SK-N-SH (cell line): Measurements from ENCODE around the gene SNED1. TPM values are rescaled to one million over a fixed set of nuclear protein-coding genes. Genes with fewer than 3 reads are reported as not detected.

Experiments
- CTCF ChIA-PET: fragments of 300-600, 350-600 bp; formaldehyde crosslinking; extraction: SDS; loops from one replicate; lab custom pipeline; 2021; lab: Yijun Ruan, JAX
- POLR2A ChIA-PET: fragments of 350-600 bp; sonication (Branson Sonifier 250); formaldehyde crosslinking; extraction: SDS; loops from one replicate; lab custom pipeline; 2020; ENCODE audit warnings: antibody characterized with exemption, inconsistent platforms; lab: Yijun Ruan, JAX
- DNase-seq: peaks from one replicate; pipeline ENCODE4 v3.0.0; 2012
- H2AFZ ChIP-seq: fragments of 200-600 bp; sonication (generic); 2 replicates; pipeline ENCODE4 v1.8.1; 2016; ENCODE audit warnings: antibody characterized with exemption, mild to moderate bottlenecking, low read depth
- H3F3A ChIP-seq: fragments of 200-600 bp; sonication (generic); replicated peaks from 2 replicates; pipeline ENCODE3; 2016; ENCODE audit warnings: antibody characterized with exemption, mild to moderate bottlenecking; ENCODE audit not compliant: insufficient read depth
- H3K27ac ChIP-seq, 2 experiments: fragments of 200-500 bp in 1 of 2; fragments of 200-600 bp in 1 of 2; sonication (Bioruptor generic) in 1 of 2; sonication (generic), shearing (Covaris generic) in 1 of 2; 2 replicates each; pipeline versions ENCODE4 v1.5.1 to v1.6.1; 2014 to 2016; ENCODE audit warnings: low read depth in 2 of 2, inconsistent platforms in 1 of 2, low read length in 1 of 2, mild to moderate bottlenecking in 1 of 2, mixed read lengths in 1 of 2
- H3K27me3 ChIP-seq: fragments of 200-600 bp; sonication (generic), shearing (Covaris generic); 2 replicates; pipeline ENCODE4 v1.6.1; 2016; ENCODE audit warnings: mixed run types; ENCODE audit not compliant: insufficient read depth
- H3K36me3 ChIP-seq, 2 experiments: fragments of 200-500 bp in 1 of 2; fragments of 200-600 bp in 1 of 2; sonication (Bioruptor generic) in 1 of 2; sonication (generic) in 1 of 2; replicated peaks in 1 of 2; 2 replicates each; pipeline versions ENCODE3 to v1.5.1; 2014 to 2016; ENCODE audit warnings: low read length in 1 of 2, mild to moderate bottlenecking in 1 of 2; ENCODE audit not compliant: insufficient read depth in 2 of 2, control insufficient read depth in 1 of 2
- H3K4me1 ChIP-seq, 2 experiments: fragments of 200-500 bp in 1 of 2; fragments of 200-600 bp in 1 of 2; sonication (Bioruptor generic) in 1 of 2; sonication (generic), shearing (Covaris generic) in 1 of 2; 2 replicates each; pipeline versions ENCODE4 v1.5.1 to v1.6.1; 2014 to 2016; ENCODE audit warnings: low read depth in 1 of 2, low read length in 1 of 2, mixed run types in 1 of 2; ENCODE audit not compliant: insufficient read depth in 2 of 2, control insufficient read depth in 1 of 2
- H3K4me2 ChIP-seq: fragments of 200-600 bp; sonication (generic), shearing (Covaris generic); 2 replicates; pipeline ENCODE4 v1.6.1; 2017; ENCODE audit warnings: mixed run types
- H3K4me3 ChIP-seq, 2 experiments: fragments of 200-500 bp in 1 of 2; fragments of 200-600 bp in 1 of 2; sonication (Bioruptor generic) in 1 of 2; sonication (generic), shearing (Covaris generic) in 1 of 2; 2 replicates each; pipeline versions ENCODE4 v1.5.1 to v1.8.1; 2014 to 2016; ENCODE audit warnings: low read depth in 2 of 2, inconsistent platforms in 1 of 2, low read length in 1 of 2, mild to moderate bottlenecking in 1 of 2, mixed read lengths in 1 of 2, moderate library complexity in 1 of 2
- H3K79me2 ChIP-seq: fragments of 200-600 bp; sonication (generic); 2 replicates; pipeline ENCODE4 v1.8.1; 2017; ENCODE audit warnings: mild to moderate bottlenecking; ENCODE audit not compliant: insufficient read depth
- H3K9ac ChIP-seq: fragments of 200-600 bp; sonication (generic); 2 replicates; pipeline ENCODE4 v1.6.1; 2017; ENCODE audit warnings: mixed run types
- H3K9me2 ChIP-seq: fragments of 200-600 bp; sonication (generic); 2 replicates; pipeline ENCODE4 v1.6.1; 2017; ENCODE audit warnings: mixed run types
- H3K9me3 ChIP-seq: fragments of 200-600 bp; sonication (generic); 2 replicates; pipeline ENCODE4 v1.6.1; 2017; ENCODE audit warnings: mixed run types, mild to moderate bottlenecking, moderate library complexity
- H4K20me1 ChIP-seq: fragments of 200-600 bp; sonication (generic); 2 replicates; pipeline ENCODE4 v1.6.1; 2017; ENCODE audit warnings: mild to moderate bottlenecking, mixed run types; ENCODE audit not compliant: insufficient read depth
- ELF1 ChIP-seq: IDR thresholded peaks from 2 replicates; pipeline ENCODE4 v1.4.0; 2012
- FOSL2 ChIP-seq: IDR thresholded peaks from 2 replicates; pipeline ENCODE4 v1.4.0; 2012; ENCODE audit warnings: low read depth, mild to moderate bottlenecking, moderate library complexity, borderline replicate concordance
- FOXM1 ChIP-seq: IDR thresholded peaks from 2 replicates; pipeline ENCODE4 v1.4.0; 2012; ENCODE audit warnings: low read depth, mild to moderate bottlenecking
- POLR2AphosphoS5 ChIP-seq: IDR thresholded peaks from 2 replicates; pipeline ENCODE4 v1.6.1; 2012; ENCODE audit warnings: low read depth, low read length
- RCOR1 ChIP-seq: fragments of 150-350 bp; IDR thresholded peaks from 2 replicates; pipeline ENCODE4 v1.6.1; 2017; ENCODE audit warnings: antibody characterized with exemption, low read length
- RFX5 ChIP-seq: IDR thresholded peaks from 2 replicates; pipeline ENCODE4 v1.6.1; 2012; ENCODE audit warnings: mild to moderate bottlenecking, improper control_type of control experiment, low read length
- TAF1 ChIP-seq: IDR thresholded peaks from 2 replicates; pipeline ENCODE4 v1.6.1; 2012; ENCODE audit warnings: low read depth, mild to moderate bottlenecking, low read length, moderate library complexity, borderline replicate concordance
- WGBS: methylation state at CpG from one replicate; pipeline ENCODE4 v1.1.6; 2017; ENCODE audit warnings: low lambda C conversion rate; 5-methylcytosine and 5-hydroxymethylcytosine counted together
- polyA plus RNA-seq, 3 experiments: library from polyadenylated mRNA; depleted of rRNA; stranded (reverse); fragments of >200 nt; gene quantifications; 2 replicates each; pipeline ENCODE4 v1.2.3, GENCODE V29; 2012
- TF ChIP-seq, protein P1 (sequence below): IDR thresholded peaks from 2 replicates; pipeline ENCODE4 v1.6.1; 2012; ENCODE audit warnings: mild to moderate bottlenecking, low read depth, low read length, moderate library complexity
- TF ChIP-seq, protein P2 (sequence below): IDR thresholded peaks from 2 replicates; pipeline ENCODE4 v1.4.0; 2012; ENCODE audit warnings: low read depth
- TF ChIP-seq, protein P3 (sequence below): IDR thresholded peaks from 2 replicates; pipeline ENCODE4 v1.4.0; 2012; ENCODE audit warnings: low read depth, borderline replicate concordance
- TF ChIP-seq, protein P4 (sequence below): fragments of 200-600 bp; sonication (generic); IDR thresholded peaks from 2 replicates; pipeline ENCODE4 v1.6.1; 2017; ENCODE audit warnings: antibody characterized with exemption, mild to moderate bottlenecking, moderate library complexity

SNED1 gene
- polyA plus RNA-seq, 1 of the 3 experiments (the other 2 are of a cell fraction) = 0.03 TPM

GRCh38 chr2:241108271-241109209 lies 110.1 kb downstream of the SNED1 start:
- no peak overlapping the region for H3K27ac ChIP-seq
- H3K4me2 ChIP-seq = no peak overlapping the region
- H3F3A ChIP-seq = no peaks in the 10 kb centered on the region
- no peaks in the 10 kb centered on the region for H3K4me1 ChIP-seq
- no peak overlapping the region for H3K4me3 ChIP-seq
- H3K9me2 ChIP-seq = no peaks in the 10 kb centered on the region
- H3K79me2 ChIP-seq = peaks cover 4% of the 10 kb centered on the region; the same call in 1 of the 2 replicates
- CTCF ChIA-PET = no interaction called here
- TF ChIP-seq, protein P1, sequence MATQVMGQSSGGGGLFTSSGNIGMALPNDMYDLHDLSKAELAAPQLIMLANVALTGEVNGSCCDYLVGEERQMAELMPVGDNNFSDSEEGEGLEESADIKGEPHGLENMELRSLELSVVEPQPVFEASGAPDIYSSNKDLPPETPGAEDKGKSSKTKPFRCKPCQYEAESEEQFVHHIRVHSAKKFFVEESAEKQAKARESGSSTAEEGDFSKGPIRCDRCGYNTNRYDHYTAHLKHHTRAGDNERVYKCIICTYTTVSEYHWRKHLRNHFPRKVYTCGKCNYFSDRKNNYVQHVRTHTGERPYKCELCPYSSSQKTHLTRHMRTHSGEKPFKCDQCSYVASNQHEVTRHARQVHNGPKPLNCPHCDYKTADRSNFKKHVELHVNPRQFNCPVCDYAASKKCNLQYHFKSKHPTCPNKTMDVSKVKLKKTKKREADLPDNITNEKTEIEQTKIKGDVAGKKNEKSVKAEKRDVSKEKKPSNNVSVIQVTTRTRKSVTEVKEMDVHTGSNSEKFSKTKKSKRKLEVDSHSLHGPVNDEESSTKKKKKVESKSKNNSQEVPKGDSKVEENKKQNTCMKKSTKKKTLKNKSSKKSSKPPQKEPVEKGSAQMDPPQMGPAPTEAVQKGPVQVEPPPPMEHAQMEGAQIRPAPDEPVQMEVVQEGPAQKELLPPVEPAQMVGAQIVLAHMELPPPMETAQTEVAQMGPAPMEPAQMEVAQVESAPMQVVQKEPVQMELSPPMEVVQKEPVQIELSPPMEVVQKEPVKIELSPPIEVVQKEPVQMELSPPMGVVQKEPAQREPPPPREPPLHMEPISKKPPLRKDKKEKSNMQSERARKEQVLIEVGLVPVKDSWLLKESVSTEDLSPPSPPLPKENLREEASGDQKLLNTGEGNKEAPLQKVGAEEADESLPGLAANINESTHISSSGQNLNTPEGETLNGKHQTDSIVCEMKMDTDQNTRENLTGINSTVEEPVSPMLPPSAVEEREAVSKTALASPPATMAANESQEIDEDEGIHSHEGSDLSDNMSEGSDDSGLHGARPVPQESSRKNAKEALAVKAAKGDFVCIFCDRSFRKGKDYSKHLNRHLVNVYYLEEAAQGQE = no peak
- TF ChIP-seq, protein P2, sequence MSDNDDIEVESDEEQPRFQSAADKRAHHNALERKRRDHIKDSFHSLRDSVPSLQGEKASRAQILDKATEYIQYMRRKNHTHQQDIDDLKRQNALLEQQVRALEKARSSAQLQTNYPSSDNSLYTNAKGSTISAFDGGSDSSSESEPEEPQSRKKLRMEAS = no peak
- TF ChIP-seq FOXM1 = no peak
- no peak for TF ChIP-seq FOSL2
- POLR2A ChIA-PET = no interaction called here
- H3K9me3 ChIP-seq = no peaks in the 10 kb centered on the region
- WGBS = 97% methylated on average over 29 of the region's 35 CpGs
- no peaks in the 10 kb centered on the region for H3K27me3 ChIP-seq
- H3K36me3 ChIP-seq = peaks cover 0 to 11% of the 10 kb centered on the region in 2 experiments
- no peak overlapping the region for H3K9ac ChIP-seq
- no peak for DNase-seq
- no peaks in the 10 kb centered on the region for H4K20me1 ChIP-seq
- no peak overlapping the region for H2AFZ ChIP-seq

GRCh38 chr2:241109210-241110088 lies 111.0 kb downstream of the SNED1 start:
- no peaks in the 10 kb centered on the region for H3F3A ChIP-seq
- H3K36me3 ChIP-seq = peaks cover 0 to 16% of the 10 kb centered on the region in 2 experiments
- H3K9me3 ChIP-seq = no peaks in the 10 kb centered on the region
- no peaks in the 10 kb centered on the region for H3K4me1 ChIP-seq
- no peak overlapping the region for H3K27ac ChIP-seq
- H3K79me2 ChIP-seq = no peaks in the 10 kb centered on the region
- H2AFZ ChIP-seq = no peak overlapping the region
- WGBS = 95% methylated on average over 14 of the region's 14 CpGs
- H3K4me3 ChIP-seq = no peak overlapping the region
- CTCF ChIA-PET = no interaction called here
- no peaks in the 10 kb centered on the region for H4K20me1 ChIP-seq
- H3K27me3 ChIP-seq = no peaks in the 10 kb centered on the region
- POLR2A ChIA-PET = no interaction called here
- H3K4me2 ChIP-seq = no peak overlapping the region
- DNase-seq = no peak
- no peaks in the 10 kb centered on the region for H3K9me2 ChIP-seq
- H3K9ac ChIP-seq = no peak overlapping the region
- TF ChIP-seq RCOR1 (no peak), ELF1 (no peak), FOSL2 (no peak), TAF1 (no peak), RFX5 (no peak), POLR2AphosphoS5 (no peak)
- TF ChIP-seq, protein P3, sequence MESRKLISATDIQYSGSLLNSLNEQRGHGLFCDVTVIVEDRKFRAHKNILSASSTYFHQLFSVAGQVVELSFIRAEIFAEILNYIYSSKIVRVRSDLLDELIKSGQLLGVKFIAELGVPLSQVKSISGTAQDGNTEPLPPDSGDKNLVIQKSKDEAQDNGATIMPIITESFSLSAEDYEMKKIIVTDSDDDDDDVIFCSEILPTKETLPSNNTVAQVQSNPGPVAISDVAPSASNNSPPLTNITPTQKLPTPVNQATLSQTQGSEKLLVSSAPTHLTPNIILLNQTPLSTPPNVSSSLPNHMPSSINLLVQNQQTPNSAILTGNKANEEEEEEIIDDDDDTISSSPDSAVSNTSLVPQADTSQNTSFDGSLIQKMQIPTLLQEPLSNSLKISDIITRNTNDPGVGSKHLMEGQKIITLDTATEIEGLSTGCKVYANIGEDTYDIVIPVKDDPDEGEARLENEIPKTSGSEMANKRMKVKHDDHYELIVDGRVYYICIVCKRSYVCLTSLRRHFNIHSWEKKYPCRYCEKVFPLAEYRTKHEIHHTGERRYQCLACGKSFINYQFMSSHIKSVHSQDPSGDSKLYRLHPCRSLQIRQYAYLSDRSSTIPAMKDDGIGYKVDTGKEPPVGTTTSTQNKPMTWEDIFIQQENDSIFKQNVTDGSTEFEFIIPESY = no peak
- TF ChIP-seq, protein P1 = no peak
- TF ChIP-seq, protein P4, sequence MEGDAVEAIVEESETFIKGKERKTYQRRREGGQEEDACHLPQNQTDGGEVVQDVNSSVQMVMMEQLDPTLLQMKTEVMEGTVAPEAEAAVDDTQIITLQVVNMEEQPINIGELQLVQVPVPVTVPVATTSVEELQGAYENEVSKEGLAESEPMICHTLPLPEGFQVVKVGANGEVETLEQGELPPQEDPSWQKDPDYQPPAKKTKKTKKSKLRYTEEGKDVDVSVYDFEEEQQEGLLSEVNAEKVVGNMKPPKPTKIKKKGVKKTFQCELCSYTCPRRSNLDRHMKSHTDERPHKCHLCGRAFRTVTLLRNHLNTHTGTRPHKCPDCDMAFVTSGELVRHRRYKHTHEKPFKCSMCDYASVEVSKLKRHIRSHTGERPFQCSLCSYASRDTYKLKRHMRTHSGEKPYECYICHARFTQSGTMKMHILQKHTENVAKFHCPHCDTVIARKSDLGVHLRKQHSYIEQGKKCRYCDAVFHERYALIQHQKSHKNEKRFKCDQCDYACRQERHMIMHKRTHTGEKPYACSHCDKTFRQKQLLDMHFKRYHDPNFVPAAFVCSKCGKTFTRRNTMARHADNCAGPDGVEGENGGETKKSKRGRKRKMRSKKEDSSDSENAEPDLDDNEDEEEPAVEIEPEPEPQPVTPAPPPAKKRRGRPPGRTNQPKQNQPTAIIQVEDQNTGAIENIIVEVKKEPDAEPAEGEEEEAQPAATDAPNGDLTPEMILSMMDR = no peak
